Measurements from ENCODE around the gene PIP4P1.

Gene PIP4P1

GRCh38 chr14:20478894-20479293, 17.7 kb upstream of the PIP4P1 start:
- no peak for ATAC-seq
- TF ChIP-seq TSHZ2 (CRISPR knock-in tag; IDR thresholded peaks at IDR 0.05) (no peak), ZFP30 (CRISPR knock-in tag; IDR thresholded peaks at IDR 0.05) (no peak)

DNA sequence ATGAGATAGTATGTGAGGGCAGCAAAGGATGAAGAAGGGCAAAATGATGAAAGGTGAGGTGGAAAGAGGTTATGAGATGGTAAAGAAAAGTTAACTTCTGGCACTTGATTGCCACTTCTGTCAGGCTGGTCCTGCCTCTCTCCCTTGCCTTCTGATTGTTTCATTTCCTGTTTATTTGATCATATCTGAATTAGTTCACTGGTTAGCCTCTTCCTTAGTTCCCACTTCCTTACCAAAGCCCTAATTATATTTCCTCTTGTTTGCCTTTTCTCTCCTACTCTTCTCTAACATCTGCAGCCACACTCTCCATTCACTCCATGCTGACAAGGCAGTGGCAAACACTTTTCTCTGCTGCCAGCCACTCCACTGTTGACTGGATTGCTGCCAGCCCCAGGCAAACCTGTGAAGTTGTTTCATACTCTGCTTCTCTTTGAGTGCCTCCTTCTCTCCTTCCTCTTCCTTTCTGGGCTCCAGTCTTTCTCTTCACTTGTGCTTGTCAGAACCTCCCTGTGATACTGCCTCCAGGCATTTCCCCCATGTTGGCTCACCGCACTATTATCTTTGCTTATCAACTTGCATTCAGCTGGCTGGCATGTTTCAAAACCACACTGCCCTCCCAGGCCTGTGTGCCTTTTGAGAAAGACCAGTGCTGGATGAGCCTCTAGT, 16.1 kb upstream of the PIP4P1 start:
- peak; percentile 44 for ATAC-seq
- peak; percentile 56; the same call in 1 of the 2 replicates for TF ChIP-seq TCF4 (CRISPR knock-in tag; IDR thresholded peaks at IDR 0.05; ENCODE audit: borderline replicate concordance)
- no peak for TF ChIP-seq ZC3H10 (CRISPR knock-in tag; IDR thresholded peaks at IDR 0.05)

DNA sequence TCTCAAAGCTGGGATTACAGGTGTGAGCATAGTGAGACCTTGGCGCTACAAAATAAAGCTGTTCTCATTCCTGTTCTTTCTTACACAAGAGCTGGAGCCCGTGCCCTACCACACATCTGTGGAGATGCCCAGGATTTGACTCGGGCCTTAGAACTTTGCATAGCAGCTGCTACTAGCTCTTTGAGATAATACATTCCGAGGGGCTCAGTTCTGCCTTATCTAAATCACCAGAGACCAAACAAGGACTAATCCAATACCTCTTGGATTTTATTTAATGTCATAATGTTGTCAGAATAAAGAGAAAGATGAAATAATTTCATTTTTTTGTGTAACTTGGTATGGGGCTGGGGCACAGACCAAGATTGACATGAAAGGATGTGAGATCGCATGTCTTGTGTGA, 15.5 kb upstream of the PIP4P1 start:
- TF ChIP-seq, protein P1, sequence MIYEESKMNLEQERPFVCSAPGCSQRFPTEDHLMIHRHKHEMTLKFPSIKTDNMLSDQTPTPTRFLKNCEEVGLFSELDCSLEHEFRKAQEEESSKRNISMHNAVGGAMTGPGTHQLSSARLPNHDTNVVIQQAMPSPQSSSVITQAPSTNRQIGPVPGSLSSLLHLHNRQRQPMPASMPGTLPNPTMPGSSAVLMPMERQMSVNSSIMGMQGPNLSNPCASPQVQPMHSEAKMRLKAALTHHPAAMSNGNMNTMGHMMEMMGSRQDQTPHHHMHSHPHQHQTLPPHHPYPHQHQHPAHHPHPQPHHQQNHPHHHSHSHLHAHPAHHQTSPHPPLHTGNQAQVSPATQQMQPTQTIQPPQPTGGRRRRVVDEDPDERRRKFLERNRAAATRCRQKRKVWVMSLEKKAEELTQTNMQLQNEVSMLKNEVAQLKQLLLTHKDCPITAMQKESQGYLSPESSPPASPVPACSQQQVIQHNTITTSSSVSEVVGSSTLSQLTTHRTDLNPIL (CRISPR knock-in tag; IDR thresholded peaks at IDR 0.05; ENCODE audit: low read depth) = no peak
- TF ChIP-seq ARNTL (CRISPR knock-in tag; IDR thresholded peaks at IDR 0.05; ENCODE audit: borderline replicate concordance, low read depth) (no peak), ESRRG (CRISPR knock-in tag; IDR thresholded peaks at IDR 0.05) (no peak), CSDC2 (CRISPR knock-in tag; IDR thresholded peaks at IDR 0.05) (no peak), GLIS3 (CRISPR knock-in tag; IDR thresholded peaks at IDR 0.05) (no peak), ZC3H10 (CRISPR knock-in tag; IDR thresholded peaks at IDR 0.05) (no peak), OSR1 (CRISPR knock-in tag; IDR thresholded peaks at IDR 0.05) (no peak), RARB (CRISPR knock-in tag; IDR thresholded peaks at IDR 0.05) (no peak), TCF4 (CRISPR knock-in tag; IDR thresholded peaks at IDR 0.05; ENCODE audit: borderline replicate concordance) (no peak), ZNF8 (CRISPR knock-in tag; IDR thresholded peaks at IDR 0.05) (no peak)
- TF ChIP-seq, protein P2, sequence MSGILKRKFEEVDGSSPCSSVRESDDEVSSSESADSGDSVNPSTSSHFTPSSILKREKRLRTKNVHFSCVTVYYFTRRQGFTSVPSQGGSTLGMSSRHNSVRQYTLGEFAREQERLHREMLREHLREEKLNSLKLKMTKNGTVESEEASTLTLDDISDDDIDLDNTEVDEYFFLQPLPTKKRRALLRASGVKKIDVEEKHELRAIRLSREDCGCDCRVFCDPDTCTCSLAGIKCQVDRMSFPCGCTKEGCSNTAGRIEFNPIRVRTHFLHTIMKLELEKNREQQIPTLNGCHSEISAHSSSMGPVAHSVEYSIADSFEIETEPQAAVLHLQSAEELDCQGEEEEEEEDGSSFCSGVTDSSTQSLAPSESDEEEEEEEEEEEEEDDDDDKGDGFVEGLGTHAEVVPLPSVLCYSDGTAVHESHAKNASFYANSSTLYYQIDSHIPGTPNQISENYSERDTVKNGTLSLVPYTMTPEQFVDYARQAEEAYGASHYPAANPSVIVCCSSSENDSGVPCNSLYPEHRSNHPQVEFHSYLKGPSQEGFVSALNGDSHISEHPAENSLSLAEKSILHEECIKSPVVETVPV (CRISPR knock-in tag; IDR thresholded peaks at IDR 0.05) = no peak
- ATAC-seq = no peak

GRCh38 chr14:20472536-20473169, 11.4 kb upstream of the PIP4P1 start:
- no peak for TF ChIP-seq ZNF565 (CRISPR knock-in tag; conservative IDR thresholded peaks at IDR 0.05; ENCODE audit: low read depth)
- TF ChIP-seq CSDC2 (CRISPR knock-in tag; IDR thresholded peaks at IDR 0.05) = no peak
- no peak for TF ChIP-seq TSHZ2 (CRISPR knock-in tag; IDR thresholded peaks at IDR 0.05)
- ATAC-seq = no peak

DNA sequence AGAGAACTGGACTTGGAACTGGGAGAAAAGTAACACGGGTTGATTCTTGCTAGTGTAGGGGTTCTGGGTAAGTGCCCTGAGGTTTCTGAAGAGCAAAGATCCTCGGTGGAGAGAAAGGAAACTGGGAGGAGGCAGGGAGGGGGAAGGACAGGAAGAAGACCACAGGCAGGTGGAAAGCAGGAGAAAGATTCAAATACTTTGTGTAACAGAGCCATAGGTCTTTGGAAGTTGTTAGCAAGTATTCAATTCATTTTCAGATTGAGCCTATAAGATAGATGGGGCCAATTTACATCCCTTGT, 9.3 kb upstream of the PIP4P1 start:
- no peak for ATAC-seq
- TF ChIP-seq BACH2 (CRISPR knock-in tag; IDR thresholded peaks at IDR 0.05; ENCODE audit: borderline replicate concordance) (no peak), ISL1 (CRISPR knock-in tag; IDR thresholded peaks at IDR 0.05) (no peak)

Measured in SK-N-SH treated with all-trans-retinoic acid at 6 μM for 48 hours (cell line).